ENCODE data around the gene CCL5. TPM values are rescaled to one million over a fixed set of nuclear protein-coding genes. Genes with fewer than 3 reads are reported as not detected.

The CCL5 gene
- total RNA-seq, 1 experiment from 2014 or later, result not detected

GRCh38 chr17:35900708-35901480 is 20.7 kb upstream of the CCL5 start:
- Histone ChIP-seq H3K23me2 (ENCODE audit: insufficient read length, low read depth, low read length, poor library complexity, severe bottlenecking) (no peaks in the 10 kb centered on the region), H3K4ac (ENCODE audit: low read depth, low read length) (no peak overlapping the region), H2BK120ac (ENCODE audit: low read depth, low read length, poor library complexity, severe bottlenecking) (no peak overlapping the region), H3K9ac (ENCODE audit: extremely low read depth, insufficient read length, low read length) (no peak overlapping the region), H2AFZ (ENCODE audit: low read length) (no peak overlapping the region), H4K8ac (replicated peaks; ENCODE audit: insufficient read length, low read depth, low read length) (no peak overlapping the region), H3K27me3 (ENCODE audit: insufficient read depth, low read length) (no peaks in the 10 kb centered on the region), H3K4me2 (ENCODE audit: insufficient read depth, insufficient read length, low read length) (no peak overlapping the region), H3K4me1 (ENCODE audit: insufficient read depth, low read length) (no peaks in the 10 kb centered on the region), H2BK12ac (ENCODE audit: insufficient read length, low read depth, low read length) (no peak overlapping the region), H4K5ac (ENCODE audit: insufficient read length, low read depth, low read length) (no peak overlapping the region), H4K91ac (ENCODE audit: insufficient read length, low read depth, low read length) (no peak overlapping the region), H2BK15ac (ENCODE audit: low read depth, low read length) (no peak overlapping the region), H3T11ph (ENCODE audit: low read length) (no peak overlapping the region), H3K9me3 (ENCODE audit: control insufficient read depth, low read depth, low read length) (no peaks in the 10 kb centered on the region), H3K27ac (ENCODE audit: insufficient read length, low read depth, low read length) (no peak overlapping the region), H3K79me2 (ENCODE audit: insufficient read depth, low read length) (no peaks in the 10 kb centered on the region), H3K14ac (ENCODE audit: insufficient read depth, low read length) (no peak overlapping the region), H4K20me1 (ENCODE audit: control insufficient read depth, insufficient read depth, insufficient read length) (no peaks in the 10 kb centered on the region), H3K79me1 (ENCODE audit: insufficient read depth, low read depth, low read length, poor library complexity, severe bottlenecking) (no peaks in the 10 kb centered on the region), H2BK5ac (ENCODE audit: insufficient read length, low read length) (no peak overlapping the region), H3K56ac (ENCODE audit: insufficient read length, low read depth, low read length) (no peak overlapping the region), H2AK5ac (ENCODE audit: insufficient read length, low read length) (no peak overlapping the region), H2BK20ac (ENCODE audit: low read depth, low read length, poor library complexity, severe bottlenecking) (no peak overlapping the region), H3K18ac (ENCODE audit: insufficient read length, low read depth, low read length) (no peak overlapping the region), H3K23ac (ENCODE audit: insufficient read length, low read depth, low read length) (no peak overlapping the region)
- H3K27ac Mint-ChIP-seq, result no peak overlapping the region
- H3K27me3 Mint-ChIP-seq (ENCODE audit: low read depth), result no peaks in the 10 kb centered on the region; the same call in 1 of the 2 replicates
- peaks cover 5 to 7% of the 10 kb centered on the region in 2 experiments; a peak in 3 of 5 replicates for H3K9me3 Mint-ChIP-seq
- TF ChIP-seq, protein P1, sequence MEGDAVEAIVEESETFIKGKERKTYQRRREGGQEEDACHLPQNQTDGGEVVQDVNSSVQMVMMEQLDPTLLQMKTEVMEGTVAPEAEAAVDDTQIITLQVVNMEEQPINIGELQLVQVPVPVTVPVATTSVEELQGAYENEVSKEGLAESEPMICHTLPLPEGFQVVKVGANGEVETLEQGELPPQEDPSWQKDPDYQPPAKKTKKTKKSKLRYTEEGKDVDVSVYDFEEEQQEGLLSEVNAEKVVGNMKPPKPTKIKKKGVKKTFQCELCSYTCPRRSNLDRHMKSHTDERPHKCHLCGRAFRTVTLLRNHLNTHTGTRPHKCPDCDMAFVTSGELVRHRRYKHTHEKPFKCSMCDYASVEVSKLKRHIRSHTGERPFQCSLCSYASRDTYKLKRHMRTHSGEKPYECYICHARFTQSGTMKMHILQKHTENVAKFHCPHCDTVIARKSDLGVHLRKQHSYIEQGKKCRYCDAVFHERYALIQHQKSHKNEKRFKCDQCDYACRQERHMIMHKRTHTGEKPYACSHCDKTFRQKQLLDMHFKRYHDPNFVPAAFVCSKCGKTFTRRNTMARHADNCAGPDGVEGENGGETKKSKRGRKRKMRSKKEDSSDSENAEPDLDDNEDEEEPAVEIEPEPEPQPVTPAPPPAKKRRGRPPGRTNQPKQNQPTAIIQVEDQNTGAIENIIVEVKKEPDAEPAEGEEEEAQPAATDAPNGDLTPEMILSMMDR (conservative IDR thresholded peaks at IDR 0.05), result no peak
- no CpG with 5 or more reads among the region's 11 CpGs for WGBS (ENCODE audit: extremely low coverage, insufficient read length, low lambda C conversion rate)
- no peak for DNase-seq
- no peak overlapping the region for H3K4me3 Mint-ChIP-seq
- peaks cover 0 to 3% of the 10 kb centered on the region in 2 experiments; a peak in 3 of 4 replicates for H3K4me1 Mint-ChIP-seq
- H3K36me3 Mint-ChIP-seq (ENCODE audit: insufficient read depth in 1 of 3, low read depth in 3 of 3), result no peaks in the 10 kb centered on the region; a peak in 1 of 7 replicates

Measured in H9 (cell line).